ENCODE results near the gene ZW10. TPM values are rescaled to one million over a fixed set of nuclear protein-coding genes. Genes with fewer than 3 reads are reported as not detected.

Gene ZW10
- total and polyA plus RNA-seq, 2 experiments from 2014 or later: 12.3 to 30.5 TPM

DNA sequence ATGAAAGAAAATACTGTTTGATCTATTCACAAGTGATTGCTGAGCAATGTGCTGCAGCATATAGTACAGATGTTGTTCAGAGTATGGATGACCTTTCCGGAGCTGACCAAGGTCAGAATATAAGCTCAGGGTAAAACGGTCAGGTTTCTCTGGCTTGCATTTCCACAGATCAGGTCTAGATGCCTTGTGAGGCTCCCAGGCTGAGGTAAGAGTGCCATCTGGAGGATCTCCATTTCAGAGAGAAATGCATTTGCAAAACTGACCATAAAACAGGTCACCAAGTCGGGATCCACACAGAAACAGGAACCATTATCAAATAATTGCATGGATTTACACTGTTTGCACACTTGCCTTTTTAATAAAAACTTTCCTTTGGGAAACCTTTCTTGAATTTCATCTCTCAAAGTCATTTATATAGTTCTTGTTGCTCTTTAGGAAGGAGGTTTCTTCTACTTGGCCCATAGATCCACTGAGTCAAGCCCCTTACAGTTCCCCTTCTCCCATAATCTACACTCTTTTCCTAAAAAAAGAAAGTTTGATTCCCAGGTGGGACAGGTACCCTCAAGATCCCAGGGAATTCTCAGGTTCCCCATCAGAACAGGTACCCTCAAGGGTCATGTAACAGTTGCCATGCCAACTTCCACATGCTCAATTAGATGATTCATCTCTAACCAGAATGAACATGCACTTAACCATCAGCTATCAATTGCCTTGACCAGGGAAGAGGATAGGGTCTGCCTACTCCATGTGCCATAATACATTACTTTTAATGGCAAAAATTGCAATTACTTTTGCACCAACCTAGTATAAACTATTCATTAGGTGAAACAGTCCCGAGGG is 42.4 kb downstream of the ZW10 start:
- H3K27ac Mint-ChIP-seq: no peak overlapping the region
- peak; percentile 72 for DNase-seq (ENCODE audit: low spot score)
- no peaks in the 10 kb centered on the region for H3K79me2 ChIP-seq (replicated peaks; ENCODE audit: insufficient read depth)
- no peak overlapping the region for H3K4me2 ChIP-seq
- H3K4me1 Mint-ChIP-seq: no peaks in the 10 kb centered on the region; the same call in 2 of the 3 replicates
- H3K27me3 Mint-ChIP-seq (ENCODE audit: insufficient read depth, low read depth, poor library complexity): no peaks in the 10 kb centered on the region
- no peak overlapping the region for H3K27ac ChIP-seq (ENCODE audit: low read depth)
- no peaks in the 10 kb centered on the region for H3F3A ChIP-seq (replicated peaks; ENCODE audit: low read depth)
- no peak overlapping the region for H2AFZ ChIP-seq
- H3K36me3 Mint-ChIP-seq (ENCODE audit: low read depth): peaks cover 15% of the 10 kb centered on the region; the same call in 2 of the 3 replicates
- no peaks in the 10 kb centered on the region for H3K4me1 ChIP-seq (ENCODE audit: insufficient read depth)
- H3K36me3 ChIP-seq (ENCODE audit: insufficient read depth): 0 out of 2 replicates have a peak, but pooled peaks cover 3% of the 10 kb centered on the region
- ATAC-seq: peak; percentile 88
- no peaks in the 10 kb centered on the region for H3K27me3 ChIP-seq (ENCODE audit: insufficient read depth)
- no peaks in the 10 kb centered on the region; the same call in 1 of the 2 replicates for H4K20me1 ChIP-seq (replicated peaks; ENCODE audit: insufficient read depth)
- H3K9me3 Mint-ChIP-seq: no peaks in the 10 kb centered on the region
- H3K4me3 Mint-ChIP-seq: no peak overlapping the region
- TF ChIP-seq, protein P1, sequence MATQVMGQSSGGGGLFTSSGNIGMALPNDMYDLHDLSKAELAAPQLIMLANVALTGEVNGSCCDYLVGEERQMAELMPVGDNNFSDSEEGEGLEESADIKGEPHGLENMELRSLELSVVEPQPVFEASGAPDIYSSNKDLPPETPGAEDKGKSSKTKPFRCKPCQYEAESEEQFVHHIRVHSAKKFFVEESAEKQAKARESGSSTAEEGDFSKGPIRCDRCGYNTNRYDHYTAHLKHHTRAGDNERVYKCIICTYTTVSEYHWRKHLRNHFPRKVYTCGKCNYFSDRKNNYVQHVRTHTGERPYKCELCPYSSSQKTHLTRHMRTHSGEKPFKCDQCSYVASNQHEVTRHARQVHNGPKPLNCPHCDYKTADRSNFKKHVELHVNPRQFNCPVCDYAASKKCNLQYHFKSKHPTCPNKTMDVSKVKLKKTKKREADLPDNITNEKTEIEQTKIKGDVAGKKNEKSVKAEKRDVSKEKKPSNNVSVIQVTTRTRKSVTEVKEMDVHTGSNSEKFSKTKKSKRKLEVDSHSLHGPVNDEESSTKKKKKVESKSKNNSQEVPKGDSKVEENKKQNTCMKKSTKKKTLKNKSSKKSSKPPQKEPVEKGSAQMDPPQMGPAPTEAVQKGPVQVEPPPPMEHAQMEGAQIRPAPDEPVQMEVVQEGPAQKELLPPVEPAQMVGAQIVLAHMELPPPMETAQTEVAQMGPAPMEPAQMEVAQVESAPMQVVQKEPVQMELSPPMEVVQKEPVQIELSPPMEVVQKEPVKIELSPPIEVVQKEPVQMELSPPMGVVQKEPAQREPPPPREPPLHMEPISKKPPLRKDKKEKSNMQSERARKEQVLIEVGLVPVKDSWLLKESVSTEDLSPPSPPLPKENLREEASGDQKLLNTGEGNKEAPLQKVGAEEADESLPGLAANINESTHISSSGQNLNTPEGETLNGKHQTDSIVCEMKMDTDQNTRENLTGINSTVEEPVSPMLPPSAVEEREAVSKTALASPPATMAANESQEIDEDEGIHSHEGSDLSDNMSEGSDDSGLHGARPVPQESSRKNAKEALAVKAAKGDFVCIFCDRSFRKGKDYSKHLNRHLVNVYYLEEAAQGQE (IDR thresholded peaks at IDR 0.05; ENCODE audit: unreplicated experiment): no peak
- TF ChIP-seq, protein P2, sequence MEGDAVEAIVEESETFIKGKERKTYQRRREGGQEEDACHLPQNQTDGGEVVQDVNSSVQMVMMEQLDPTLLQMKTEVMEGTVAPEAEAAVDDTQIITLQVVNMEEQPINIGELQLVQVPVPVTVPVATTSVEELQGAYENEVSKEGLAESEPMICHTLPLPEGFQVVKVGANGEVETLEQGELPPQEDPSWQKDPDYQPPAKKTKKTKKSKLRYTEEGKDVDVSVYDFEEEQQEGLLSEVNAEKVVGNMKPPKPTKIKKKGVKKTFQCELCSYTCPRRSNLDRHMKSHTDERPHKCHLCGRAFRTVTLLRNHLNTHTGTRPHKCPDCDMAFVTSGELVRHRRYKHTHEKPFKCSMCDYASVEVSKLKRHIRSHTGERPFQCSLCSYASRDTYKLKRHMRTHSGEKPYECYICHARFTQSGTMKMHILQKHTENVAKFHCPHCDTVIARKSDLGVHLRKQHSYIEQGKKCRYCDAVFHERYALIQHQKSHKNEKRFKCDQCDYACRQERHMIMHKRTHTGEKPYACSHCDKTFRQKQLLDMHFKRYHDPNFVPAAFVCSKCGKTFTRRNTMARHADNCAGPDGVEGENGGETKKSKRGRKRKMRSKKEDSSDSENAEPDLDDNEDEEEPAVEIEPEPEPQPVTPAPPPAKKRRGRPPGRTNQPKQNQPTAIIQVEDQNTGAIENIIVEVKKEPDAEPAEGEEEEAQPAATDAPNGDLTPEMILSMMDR (conservative IDR thresholded peaks at IDR 0.05; ENCODE audit: low read depth in 2 of 2): peak; percentile 68 to 88
- H3K4me3 ChIP-seq: no peak overlapping the region
- no peaks in the 10 kb centered on the region for H3K9me2 ChIP-seq (ENCODE audit: insufficient read depth)

DNA sequence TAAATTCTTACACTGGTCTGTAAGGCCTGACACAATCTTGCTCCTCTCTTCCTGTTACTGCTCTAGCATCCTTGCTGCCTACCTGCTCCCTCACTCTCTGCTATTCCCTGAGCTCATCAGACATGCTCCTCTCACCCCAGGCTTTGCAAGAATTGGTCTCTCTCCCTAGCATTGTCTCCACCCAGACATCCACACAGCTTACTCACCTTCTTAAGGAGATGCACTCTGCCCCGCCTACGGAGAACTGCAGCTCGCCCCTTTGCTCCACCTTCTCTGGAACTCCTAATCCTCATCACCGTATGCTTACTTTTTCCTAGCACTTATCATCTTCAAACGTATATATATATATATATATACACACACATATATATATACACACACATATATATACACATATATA is 44.0 kb downstream of the ZW10 start:
- Mint-ChIP-seq H3K27me3 (ENCODE audit: insufficient read depth, low read depth, poor library complexity) (no peaks in the 10 kb centered on the region), H3K4me3 (no peak overlapping the region), H3K9me3 (no peaks in the 10 kb centered on the region), H3K4me1 (no peaks in the 10 kb centered on the region; the same call in 2 of the 3 replicates), H3K36me3 (ENCODE audit: low read depth) (peaks cover 11% of the 10 kb centered on the region; the same call in 2 of the 3 replicates), H3K27ac (no peak overlapping the region)
- Histone ChIP-seq H4K20me1 (replicated peaks; ENCODE audit: insufficient read depth) (no peaks in the 10 kb centered on the region; the same call in 1 of the 2 replicates), H3K4me3 (no peak overlapping the region), H3K79me2 (replicated peaks; ENCODE audit: insufficient read depth) (no peaks in the 10 kb centered on the region), H3F3A (replicated peaks; ENCODE audit: low read depth) (no peaks in the 10 kb centered on the region), H3K4me1 (ENCODE audit: insufficient read depth) (no peaks in the 10 kb centered on the region), H3K27me3 (ENCODE audit: insufficient read depth) (no peaks in the 10 kb centered on the region), H3K36me3 (ENCODE audit: insufficient read depth) (0 out of 2 replicates have a peak, but pooled peaks cover 3% of the 10 kb centered on the region), H3K27ac (ENCODE audit: low read depth) (no peak overlapping the region), H3K4me2 (no peak overlapping the region), H2AFZ (no peak overlapping the region), H3K9me2 (ENCODE audit: insufficient read depth) (no peaks in the 10 kb centered on the region)
- ATAC-seq (peak; percentile 66), DNase-seq (ENCODE audit: low spot score) (peak; percentile 20)
- TF ChIP-seq, protein P2 (conservative IDR thresholded peaks at IDR 0.05; ENCODE audit: low read depth in 2 of 2): no peak
- TF ChIP-seq ZNF331 (CRISPR knock-in tag; IDR thresholded peaks at IDR 0.05; ENCODE audit: low read depth) (no peak), ZNF114 (CRISPR knock-in tag; IDR thresholded peaks at IDR 0.05) (no peak), JUNB (IDR thresholded peaks at IDR 0.05; ENCODE audit: unreplicated experiment) (no peak), NANOG (IDR thresholded peaks at IDR 0.05; ENCODE audit: borderline replicate concordance) (no peak), CREB1 (CRISPR knock-in tag; IDR thresholded peaks at IDR 0.05; ENCODE audit: low read depth) (no peak), EZH2 (IDR thresholded peaks at IDR 0.05; ENCODE audit: low read depth, unreplicated experiment) (no peak), STAT1 (IDR thresholded peaks at IDR 0.05; ENCODE audit: unreplicated experiment) (no peak), EZH2phosphoT487 (IDR thresholded peaks at IDR 0.05; ENCODE audit: unreplicated experiment) (no peak)
- TF ChIP-seq, protein P3, sequence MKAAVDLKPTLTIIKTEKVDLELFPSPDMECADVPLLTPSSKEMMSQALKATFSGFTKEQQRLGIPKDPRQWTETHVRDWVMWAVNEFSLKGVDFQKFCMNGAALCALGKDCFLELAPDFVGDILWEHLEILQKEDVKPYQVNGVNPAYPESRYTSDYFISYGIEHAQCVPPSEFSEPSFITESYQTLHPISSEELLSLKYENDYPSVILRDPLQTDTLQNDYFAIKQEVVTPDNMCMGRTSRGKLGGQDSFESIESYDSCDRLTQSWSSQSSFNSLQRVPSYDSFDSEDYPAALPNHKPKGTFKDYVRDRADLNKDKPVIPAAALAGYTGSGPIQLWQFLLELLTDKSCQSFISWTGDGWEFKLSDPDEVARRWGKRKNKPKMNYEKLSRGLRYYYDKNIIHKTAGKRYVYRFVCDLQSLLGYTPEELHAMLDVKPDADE (IDR thresholded peaks at IDR 0.05): no peak
